ENCODE measurements around the gene NQO2. TPM values are rescaled to one million over a fixed set of nuclear protein-coding genes. Genes with fewer than 3 reads are reported as not detected.

Gene NQO2
- total and polyA plus RNA-seq, 2 of the 13 experiments (the other 11 are each of a cell fraction or from before 2014, with no cell fraction given) = 32.2 to 56.5 TPM

DNA sequence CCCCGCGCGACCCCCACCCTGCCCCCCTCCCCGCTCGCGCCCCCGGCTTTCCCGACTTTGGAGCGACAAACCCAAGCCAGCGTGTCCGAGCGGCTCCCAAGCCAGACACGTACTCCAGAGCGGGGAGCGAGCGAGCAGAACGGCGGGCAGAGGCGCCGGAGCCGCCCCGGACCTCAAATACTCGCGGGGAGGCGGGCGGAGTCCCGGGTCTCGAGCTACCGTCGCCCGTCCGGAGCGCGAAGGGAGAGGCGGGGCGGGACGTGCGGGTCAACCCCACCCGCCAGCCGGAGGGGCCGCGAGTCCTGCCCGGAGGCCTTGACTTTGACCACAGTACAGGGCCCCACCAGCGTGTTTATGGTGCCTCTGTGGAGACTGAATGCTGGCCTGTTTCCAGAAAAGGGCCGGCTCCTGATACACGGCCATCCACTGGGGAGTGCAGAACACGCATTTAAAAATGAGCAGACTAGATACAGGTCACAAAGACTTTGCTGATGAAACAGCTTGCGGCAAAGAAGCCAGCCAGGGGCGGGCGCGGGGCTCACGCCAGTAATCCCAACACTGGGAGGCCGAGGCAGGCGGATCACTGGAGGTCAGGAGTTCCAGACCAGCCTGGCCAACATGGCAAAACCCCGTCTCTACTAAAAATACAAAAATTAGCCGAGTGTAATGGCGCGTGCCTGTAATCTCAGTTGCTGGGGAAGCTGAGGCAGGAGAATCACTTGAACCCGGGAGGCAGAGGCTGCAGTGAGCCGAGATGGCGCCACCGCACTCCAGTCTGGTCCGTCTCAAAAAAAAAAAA lies 28.1 kb upstream of the NQO2 start, which contains the start of gene SERPINB6 (continued):
- TF ChIP-seq ZNF652 (CRISPR knock-in tag; IDR thresholded peaks at IDR 0.05; ENCODE audit: borderline replicate concordance, low read depth) = no peak
- TF ChIP-seq FOXA3 (CRISPR knock-in tag; IDR thresholded peaks at IDR 0.05) = peak; percentile 48
- no peak for TF ChIP-seq SETDB1 (CRISPR knock-in tag; IDR thresholded peaks at IDR 0.05; ENCODE audit: borderline replicate concordance)
- peak; percentile 58; the same call in 1 of the 2 replicates for TF ChIP-seq ZNF563 (CRISPR knock-in tag; IDR thresholded peaks at IDR 0.05)
- peak; percentile 24; the same call in 1 of the 2 replicates for TF ChIP-seq IRF2 (CRISPR knock-in tag; IDR thresholded peaks at IDR 0.05)
- TF ChIP-seq KLF12 (CRISPR knock-in tag; IDR thresholded peaks at IDR 0.05; ENCODE audit: borderline replicate concordance) = no peak; the same call in 1 of the 2 replicates
- TF ChIP-seq, protein P1, sequence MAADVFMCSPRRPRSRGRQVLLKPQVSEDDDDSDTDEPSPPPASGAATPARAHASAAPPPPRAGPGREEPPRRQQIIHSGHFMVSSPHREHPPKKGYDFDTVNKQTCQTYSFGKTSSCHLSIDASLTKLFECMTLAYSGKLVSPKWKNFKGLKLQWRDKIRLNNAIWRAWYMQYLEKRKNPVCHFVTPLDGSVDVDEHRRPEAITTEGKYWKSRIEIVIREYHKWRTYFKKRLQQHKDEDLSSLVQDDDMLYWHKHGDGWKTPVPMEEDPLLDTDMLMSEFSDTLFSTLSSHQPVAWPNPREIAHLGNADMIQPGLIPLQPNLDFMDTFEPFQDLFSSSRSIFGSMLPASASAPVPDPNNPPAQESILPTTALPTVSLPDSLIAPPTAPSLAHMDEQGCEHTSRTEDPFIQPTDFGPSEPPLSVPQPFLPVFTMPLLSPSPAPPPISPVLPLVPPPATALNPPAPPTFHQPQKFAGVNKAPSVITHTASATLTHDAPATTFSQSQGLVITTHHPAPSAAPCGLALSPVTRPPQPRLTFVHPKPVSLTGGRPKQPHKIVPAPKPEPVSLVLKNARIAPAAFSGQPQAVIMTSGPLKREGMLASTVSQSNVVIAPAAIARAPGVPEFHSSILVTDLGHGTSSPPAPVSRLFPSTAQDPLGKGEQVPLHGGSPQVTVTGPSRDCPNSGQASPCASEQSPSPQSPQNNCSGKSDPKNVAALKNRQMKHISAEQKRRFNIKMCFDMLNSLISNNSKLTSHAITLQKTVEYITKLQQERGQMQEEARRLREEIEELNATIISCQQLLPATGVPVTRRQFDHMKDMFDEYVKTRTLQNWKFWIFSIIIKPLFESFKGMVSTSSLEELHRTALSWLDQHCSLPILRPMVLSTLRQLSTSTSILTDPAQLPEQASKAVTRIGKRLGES (CRISPR knock-in tag; IDR thresholded peaks at IDR 0.05; ENCODE audit: borderline replicate concordance) = no peak
- peak; percentile 13 for TF ChIP-seq TEAD3 (CRISPR knock-in tag; optimal IDR thresholded peaks at IDR 0.05; ENCODE audit: borderline replicate concordance)
- TF ChIP-seq, protein P2, sequence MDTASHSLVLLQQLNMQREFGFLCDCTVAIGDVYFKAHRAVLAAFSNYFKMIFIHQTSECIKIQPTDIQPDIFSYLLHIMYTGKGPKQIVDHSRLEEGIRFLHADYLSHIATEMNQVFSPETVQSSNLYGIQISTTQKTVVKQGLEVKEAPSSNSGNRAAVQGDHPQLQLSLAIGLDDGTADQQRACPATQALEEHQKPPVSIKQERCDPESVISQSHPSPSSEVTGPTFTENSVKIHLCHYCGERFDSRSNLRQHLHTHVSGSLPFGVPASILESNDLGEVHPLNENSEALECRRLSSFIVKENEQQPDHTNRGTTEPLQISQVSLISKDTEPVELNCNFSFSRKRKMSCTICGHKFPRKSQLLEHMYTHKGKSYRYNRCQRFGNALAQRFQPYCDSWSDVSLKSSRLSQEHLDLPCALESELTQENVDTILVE (CRISPR knock-in tag; IDR thresholded peaks at IDR 0.05) = peak; percentile 90
- TF ChIP-seq, protein P3, sequence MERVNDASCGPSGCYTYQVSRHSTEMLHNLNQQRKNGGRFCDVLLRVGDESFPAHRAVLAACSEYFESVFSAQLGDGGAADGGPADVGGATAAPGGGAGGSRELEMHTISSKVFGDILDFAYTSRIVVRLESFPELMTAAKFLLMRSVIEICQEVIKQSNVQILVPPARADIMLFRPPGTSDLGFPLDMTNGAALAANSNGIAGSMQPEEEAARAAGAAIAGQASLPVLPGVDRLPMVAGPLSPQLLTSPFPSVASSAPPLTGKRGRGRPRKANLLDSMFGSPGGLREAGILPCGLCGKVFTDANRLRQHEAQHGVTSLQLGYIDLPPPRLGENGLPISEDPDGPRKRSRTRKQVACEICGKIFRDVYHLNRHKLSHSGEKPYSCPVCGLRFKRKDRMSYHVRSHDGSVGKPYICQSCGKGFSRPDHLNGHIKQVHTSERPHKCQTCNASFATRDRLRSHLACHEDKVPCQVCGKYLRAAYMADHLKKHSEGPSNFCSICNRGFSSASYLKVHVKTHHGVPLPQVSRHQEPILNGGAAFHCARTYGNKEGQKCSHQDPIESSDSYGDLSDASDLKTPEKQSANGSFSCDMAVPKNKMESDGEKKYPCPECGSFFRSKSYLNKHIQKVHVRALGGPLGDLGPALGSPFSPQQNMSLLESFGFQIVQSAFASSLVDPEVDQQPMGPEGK (CRISPR knock-in tag; IDR thresholded peaks at IDR 0.05) = peak; percentile 91
- no peak for TF ChIP-seq PCBP1 (IDR thresholded peaks at IDR 0.05; ENCODE audit: borderline replicate concordance, low read depth, low read length)
- no peak for TF ChIP-seq ZNF672 (CRISPR knock-in tag; IDR thresholded peaks at IDR 0.05)
- no peak for TF ChIP-seq HOXA9 (CRISPR knock-in tag; IDR thresholded peaks at IDR 0.05; ENCODE audit: borderline replicate concordance)
- TF ChIP-seq U2AF1 (optimal IDR thresholded peaks at IDR 0.05; ENCODE audit: low read depth, low read length) = no peak
- peak; percentile 58; the same call in 1 of the 2 replicates for TF ChIP-seq PHF20 (CRISPR knock-in tag; IDR thresholded peaks at IDR 0.05)
- peak; percentile 90; the same call in 1 of the 2 replicates for TF ChIP-seq ZSCAN30 (CRISPR knock-in tag; IDR thresholded peaks at IDR 0.05)
- TF ChIP-seq, protein P4, sequence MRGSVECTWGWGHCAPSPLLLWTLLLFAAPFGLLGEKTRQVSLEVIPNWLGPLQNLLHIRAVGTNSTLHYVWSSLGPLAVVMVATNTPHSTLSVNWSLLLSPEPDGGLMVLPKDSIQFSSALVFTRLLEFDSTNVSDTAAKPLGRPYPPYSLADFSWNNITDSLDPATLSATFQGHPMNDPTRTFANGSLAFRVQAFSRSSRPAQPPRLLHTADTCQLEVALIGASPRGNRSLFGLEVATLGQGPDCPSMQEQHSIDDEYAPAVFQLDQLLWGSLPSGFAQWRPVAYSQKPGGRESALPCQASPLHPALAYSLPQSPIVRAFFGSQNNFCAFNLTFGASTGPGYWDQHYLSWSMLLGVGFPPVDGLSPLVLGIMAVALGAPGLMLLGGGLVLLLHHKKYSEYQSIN (CRISPR knock-in tag; IDR thresholded peaks at IDR 0.05; ENCODE audit: borderline replicate concordance) = no peak
- TF ChIP-seq, protein P5, sequence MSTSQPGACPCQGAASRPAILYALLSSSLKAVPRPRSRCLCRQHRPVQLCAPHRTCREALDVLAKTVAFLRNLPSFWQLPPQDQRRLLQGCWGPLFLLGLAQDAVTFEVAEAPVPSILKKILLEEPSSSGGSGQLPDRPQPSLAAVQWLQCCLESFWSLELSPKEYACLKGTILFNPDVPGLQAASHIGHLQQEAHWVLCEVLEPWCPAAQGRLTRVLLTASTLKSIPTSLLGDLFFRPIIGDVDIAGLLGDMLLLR (CRISPR knock-in tag; IDR thresholded peaks at IDR 0.05) = no peak; the same call in 1 of the 2 replicates
- TF ChIP-seq, protein P6, sequence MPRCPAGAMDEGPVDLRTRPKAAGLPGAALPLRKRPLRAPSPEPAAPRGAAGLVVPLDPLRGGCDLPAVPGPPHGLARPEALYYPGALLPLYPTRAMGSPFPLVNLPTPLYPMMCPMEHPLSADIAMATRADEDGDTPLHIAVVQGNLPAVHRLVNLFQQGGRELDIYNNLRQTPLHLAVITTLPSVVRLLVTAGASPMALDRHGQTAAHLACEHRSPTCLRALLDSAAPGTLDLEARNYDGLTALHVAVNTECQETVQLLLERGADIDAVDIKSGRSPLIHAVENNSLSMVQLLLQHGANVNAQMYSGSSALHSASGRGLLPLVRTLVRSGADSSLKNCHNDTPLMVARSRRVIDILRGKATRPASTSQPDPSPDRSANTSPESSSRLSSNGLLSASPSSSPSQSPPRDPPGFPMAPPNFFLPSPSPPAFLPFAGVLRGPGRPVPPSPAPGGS (CRISPR knock-in tag; IDR thresholded peaks at IDR 0.05) = peak; percentile 42; the same call in 1 of the 2 replicates
- no peak for TF ChIP-seq XBP1 (CRISPR knock-in tag; IDR thresholded peaks at IDR 0.05)
